CD4-positive, alpha-beta memory T cell (primary cell): ENCODE results near the gene FBP1. TPM values are rescaled to one million over a fixed set of nuclear protein-coding genes. Genes with fewer than 3 reads are reported as not detected.

ENCODE experiments used
- CTCF ChIA-PET: fragments of 350-600 bp; sonication (Branson Sonifier 250); formaldehyde crosslinking; loops from one replicate; lab custom pipeline; 2021; ENCODE audit warnings: inconsistent platforms; ENCODE audit not compliant: partially characterized antibody; lab: Charles Lee
- POLR2A ChIA-PET: fragments of 350-600 bp; sonication (Branson Sonifier 250); formaldehyde crosslinking; loops from one replicate; lab custom pipeline; 2021; ENCODE audit not compliant: partially characterized antibody; lab: Charles Lee
- DNase-seq, 5 donors: peaks; one replicate each; pipeline versions ENCODE4 v3.0.0 to v3.0.0-alpha.2; 2020 to 2022; ENCODE audit warnings: mixed read lengths in 1 of 5
- H3K27ac ChIP-seq: one replicate; pipeline ENCODE4 v1.7.0; 2013; ENCODE audit warnings: low read depth, low read length
- H3K27me3 ChIP-seq: 2 replicates; pipeline ENCODE4 v1.7.0; 2013; ENCODE audit warnings: mild to moderate bottlenecking, low read length, moderate library complexity; ENCODE audit not compliant: insufficient read depth
- H3K36me3 ChIP-seq: 2 replicates; pipeline ENCODE4 v1.7.0; 2013; ENCODE audit warnings: mild to moderate bottlenecking, low read length, moderate library complexity; ENCODE audit not compliant: insufficient read depth
- H3K4me1 ChIP-seq: 2 replicates; pipeline ENCODE4 v1.7.0; 2013; ENCODE audit warnings: mild to moderate bottlenecking, low read length, moderate library complexity; ENCODE audit not compliant: insufficient read depth
- H3K4me3 ChIP-seq, 2 donors: one replicate each; pipeline ENCODE4 v1.7.0; 2013; ENCODE audit warnings: low read length in 2 of 2, mild to moderate bottlenecking in 1 of 2
- H3K9me3 ChIP-seq, 2 donors: one replicate each; pipeline ENCODE4 v1.7.0; 2013; ENCODE audit warnings: low read length in 2 of 2, control low read depth in 1 of 2; ENCODE audit not compliant: control insufficient read depth in 1 of 2
- H3K27ac Mint-ChIP-seq, 7 donors: one replicate each; pipeline ENCODE4 v1.8.0; 2020 to 2021; ENCODE audit warnings: mixed read lengths in 7 of 7, mild to moderate bottlenecking in 6 of 7, inconsistent platforms in 3 of 7, moderate library complexity in 3 of 7
- H3K27me3 Mint-ChIP-seq, 2 donors: one replicate each; pipeline ENCODE4 v1.8.0; 2020 to 2021; ENCODE audit warnings: mixed read lengths in 2 of 2
- H3K36me3 Mint-ChIP-seq, 2 donors: one replicate each; pipeline ENCODE4 v1.8.0; 2020 to 2021; ENCODE audit warnings: mixed read lengths in 2 of 2, inconsistent platforms in 1 of 2, mild to moderate bottlenecking in 1 of 2
- H3K4me1 Mint-ChIP-seq, 4 donors: one replicate each; pipeline ENCODE4 v1.8.0; 2020 to 2021; ENCODE audit warnings: mixed read lengths in 4 of 4, mild to moderate bottlenecking in 1 of 4
- H3K4me3 Mint-ChIP-seq, 8 donors: one replicate each; pipeline ENCODE4 v1.8.0; 2020 to 2021; ENCODE audit warnings: mixed read lengths in 8 of 8, mild to moderate bottlenecking in 7 of 8, moderate library complexity in 6 of 8, inconsistent platforms in 3 of 8
- H3K9me3 Mint-ChIP-seq, 8 donors: one replicate each; pipeline ENCODE4 v1.8.0; 2020 to 2021; ENCODE audit warnings: mixed read lengths in 8 of 8, mild to moderate bottlenecking in 5 of 8, inconsistent platforms in 3 of 8, moderate library complexity in 1 of 8
- intact Hi-C: fragments of 100-400 bp; cut with micrococcal nuclease; formaldehyde crosslinking; loops from one replicate; pipeline ENCODE4 v1.15.1; 2023
- polyA plus RNA-seq, 2 donors: library from polyadenylated mRNA; unstranded; fragments of 300-500 nt; fragmentation: Illumina TruSeq; gene quantifications; one replicate each; pipeline ENCODE4 v1.2.3, GENCODE V29; 2021
- total RNA-seq, 2 experiments: library from RNA; stranded (reverse); gene quantifications; one replicate each; pipeline ENCODE4 v1.2.3, GENCODE V29; 2021

The FBP1 gene
- 1 to 10 TPM; 6.3 to 9.2 TPM for total RNA-seq
- 1 to 10 TPM; 3.5 to 8.2 TPM for polyA plus RNA-seq

- Mint-ChIP-seq H3K27me3 (peaks cover 4 to 5% of the 10 kb centered on the region in 2 donors), H3K4me3 (peak within 1 kb of the TSS; percentile 92 to 98 (median 97)), H3K4me1 (peaks cover 8 to 18% (median 14%) of the 10 kb centered on the region in 4 donors), H3K36me3 (peaks cover 0 to 8% of the 10 kb centered on the region in 2 donors), H3K9me3 (no peaks in the 10 kb centered on the region), H3K27ac (peak within 1 kb of the TSS; percentile 32 to 93 (median 85))
- intact Hi-C loops: no loop called here
- Histone ChIP-seq H3K4me1 (peaks cover 11% of the 10 kb centered on the region), H3K27ac (peak within 1 kb of the TSS; percentile 30), H3K27me3 (no peaks in the 10 kb centered on the region), H3K36me3 (no peaks in the 10 kb centered on the region), H3K4me3 (peak within 1 kb of the TSS; percentile 42 to 69), H3K9me3 (no peaks in the 10 kb centered on the region)
- DNase-seq: peak in 4 of 5 donors; percentile 16 to 20 (median 17)
- ChIA-PET POLR2A (interaction anchor here (0.6 to 1.9 kb wide), 3 partner anchors 17 to 87 kb away, joined by 3 to 11 read pairs (median 3); partner anchors contain the start of gene AOPEP), CTCF (interaction anchor here (0.5 to 1.3 kb wide), 6 partner anchors 10 to 492 kb away, joined by 3 to 15 read pairs (median 3); no protein-coding TSS in a partner anchor)
Measured at GRCh38 chr9:94639061-94639998, at the start of gene FBP1. Gene FBP1 (minus strand): TSS chr9:94639518. CDS start chr9:94639310, 208 bp downstream.

- no peaks in the 10 kb centered on the region for H3K9me3 ChIP-seq
- peaks cover 7% of the 10 kb centered on the region for H3K27me3 ChIP-seq
- POLR2A ChIA-PET: no interaction called here
- DNase-seq: no peak
- H3K4me3 ChIP-seq: no peak overlapping the region
- no peaks in the 10 kb centered on the region for H3K36me3 ChIP-seq
- H3K4me1 ChIP-seq: no peaks in the 10 kb centered on the region
- H3K4me3 Mint-ChIP-seq: no peak overlapping the region
- peaks cover 2 to 3% of the 10 kb centered on the region in 2 donors for H3K27me3 Mint-ChIP-seq
- H3K27ac ChIP-seq: no peak overlapping the region
- no peaks in the 10 kb centered on the region for H3K9me3 Mint-ChIP-seq
- no peak overlapping the region for H3K27ac Mint-ChIP-seq
- H3K4me1 Mint-ChIP-seq: no peaks in the 10 kb centered on the region
- H3K36me3 Mint-ChIP-seq: no peaks in the 10 kb centered on the region
- CTCF ChIA-PET: interaction anchor here (1.5 kb wide), 1 partner anchor 444 kb away, joined by 5 read pairs; no protein-coding TSS in a partner anchor
- intact Hi-C loops: no loop called here
Measured at GRCh38 chr9:94687451-94687850, 48.1 kb upstream of the FBP1 start.

- ChIA-PET CTCF (interaction anchor here (11.9 kb wide), 1 partner anchor 445 kb away, joined by 385 read pairs; no protein-coding TSS in a partner anchor), POLR2A (no interaction called here)
- intact Hi-C loops: no loop called here
- peaks cover 2 to 3% of the 10 kb centered on the region in 2 donors for H3K27me3 Mint-ChIP-seq
- Histone ChIP-seq H3K27me3 (peaks cover 7% of the 10 kb centered on the region), H3K36me3 (no peaks in the 10 kb centered on the region), H3K4me1 (no peaks in the 10 kb centered on the region), H3K9me3 (no peaks in the 10 kb centered on the region), H3K4me3 (no peak overlapping the region), H3K27ac (no peak overlapping the region)
- no peak for DNase-seq
- H3K4me1 Mint-ChIP-seq: no peaks in the 10 kb centered on the region
- H3K36me3 Mint-ChIP-seq: no peaks in the 10 kb centered on the region
- H3K9me3 Mint-ChIP-seq: no peaks in the 10 kb centered on the region
- H3K27ac Mint-ChIP-seq: no peak overlapping the region
- no peak overlapping the region for H3K4me3 Mint-ChIP-seq
Measured at GRCh38 chr9:94685359-94685758, 46.0 kb upstream of the FBP1 start.

GRCh38 chr9:94681508-94681907, 42.2 kb upstream of the FBP1 start:
- Mint-ChIP-seq H3K27me3 (peaks cover 0 to 3% of the 10 kb centered on the region in 2 donors), H3K4me3 (no peak overlapping the region), H3K27ac (no peak overlapping the region), H3K4me1 (no peaks in the 10 kb centered on the region), H3K36me3 (no peaks in the 10 kb centered on the region), H3K9me3 (no peaks in the 10 kb centered on the region)
- H3K27ac ChIP-seq: no peak overlapping the region
- intact Hi-C loops: loop anchor here (1.0 kb wide), 6 partner anchors 237 to 1537 kb away; no protein-coding TSS in a partner anchor
- CTCF ChIA-PET: interaction anchor here (0.7 to 11.9 kb wide), 28 partner anchors 10 to 1636 kb away, joined by 3 to 385 read pairs (median 5); partner anchors contain the start of gene AOPEP
- no peaks in the 10 kb centered on the region for H3K4me1 ChIP-seq
- H3K4me3 ChIP-seq: no peak overlapping the region
- H3K27me3 ChIP-seq: no peaks in the 10 kb centered on the region
- POLR2A ChIA-PET: interaction anchor here (1.5 kb wide), 1 partner anchor 446 kb away, joined by 4 read pairs; no protein-coding TSS in a partner anchor
- H3K9me3 ChIP-seq: no peaks in the 10 kb centered on the region
- H3K36me3 ChIP-seq: no peaks in the 10 kb centered on the region
- DNase-seq: peak; percentile 49 to 56 (median 55)

- Mint-ChIP-seq H3K27me3 (peaks cover 0 to 3% of the 10 kb centered on the region in 2 donors), H3K4me1 (no peaks in the 10 kb centered on the region), H3K9me3 (no peaks in the 10 kb centered on the region), H3K4me3 (no peak overlapping the region), H3K36me3 (no peaks in the 10 kb centered on the region), H3K27ac (peak overlapping the region in 1 of 7 donors; percentile 67)
- no peak for DNase-seq
- H3K36me3 ChIP-seq: no peaks in the 10 kb centered on the region
- POLR2A ChIA-PET: interaction anchor here (1.3 to 1.5 kb wide), 2 partner anchors 11 to 447 kb away, joined by 4 to 5 read pairs; no protein-coding TSS in a partner anchor
- intact Hi-C loops: loop anchor here (1.0 kb wide), 6 partner anchors 238 to 1538 kb away; no protein-coding TSS in a partner anchor
- CTCF ChIA-PET: interaction anchor here (0.6 to 11.9 kb wide), 23 partner anchors 12 to 1537 kb away, joined by 3 to 385 read pairs (median 6); partner anchors contain the start of gene AOPEP
- no peaks in the 10 kb centered on the region for H3K4me1 ChIP-seq
- H3K27ac ChIP-seq: no peak overlapping the region
- H3K9me3 ChIP-seq: no peaks in the 10 kb centered on the region
- H3K4me3 ChIP-seq: no peak overlapping the region
- no peaks in the 10 kb centered on the region for H3K27me3 ChIP-seq
Measured at GRCh38 chr9:94680621-94681020, 41.3 kb upstream of the FBP1 start.

- H3K4me3 Mint-ChIP-seq: no peak overlapping the region
- POLR2A ChIA-PET: interaction anchor here (1.3 kb wide), 1 partner anchor 11 kb away, joined by 5 read pairs; no protein-coding TSS in a partner anchor
- no peaks in the 10 kb centered on the region for H3K4me1 Mint-ChIP-seq
- Histone ChIP-seq H3K27me3 (no peaks in the 10 kb centered on the region), H3K27ac (no peak overlapping the region), H3K36me3 (no peaks in the 10 kb centered on the region), H3K4me3 (no peak overlapping the region), H3K4me1 (no peaks in the 10 kb centered on the region), H3K9me3 (no peaks in the 10 kb centered on the region)
- H3K9me3 Mint-ChIP-seq: no peaks in the 10 kb centered on the region
- intact Hi-C loops: no loop called here
- H3K27me3 Mint-ChIP-seq: peaks cover 0 to 3% of the 10 kb centered on the region in 2 donors
- CTCF ChIA-PET: interaction anchor here (1.5 to 11.9 kb wide), 12 partner anchors 12 to 1538 kb away, joined by 3 to 385 read pairs (median 12); partner anchors contain the start of gene AOPEP
- no peak for DNase-seq
- H3K36me3 Mint-ChIP-seq: no peaks in the 10 kb centered on the region
- no peak overlapping the region for H3K27ac Mint-ChIP-seq
Measured at GRCh38 chr9:94680020-94680419, 40.7 kb upstream of the FBP1 start.
